ENCODE results near the gene ATG101. TPM values are rescaled to one million over a fixed set of nuclear protein-coding genes. Genes with fewer than 3 reads are reported as not detected.

Gene ATG101
- total and polyA plus RNA-seq, 2 experiments from 2014 or later: 27.7 to 60.3 TPM

DNA sequence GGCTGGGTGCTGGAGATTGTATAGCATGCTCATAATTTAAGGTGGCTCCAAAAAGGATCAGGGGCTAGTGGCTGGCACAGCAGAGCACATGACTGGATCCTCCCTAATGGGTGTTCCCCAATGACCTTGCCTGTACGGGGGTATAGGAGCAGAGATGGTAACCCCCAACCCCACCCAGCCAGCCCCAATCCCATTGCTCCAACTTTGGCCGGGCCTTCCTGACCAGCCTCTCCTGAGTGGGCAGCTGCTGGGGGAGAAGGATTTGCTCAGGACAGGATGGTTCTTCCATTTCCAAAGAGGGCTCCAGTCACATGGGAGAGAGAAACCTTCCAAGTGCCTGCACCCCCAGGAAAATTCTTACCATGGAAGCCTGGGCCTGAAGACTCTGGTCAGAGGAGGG is 33.9 kb upstream of the ATG101 start (continued):
- TF ChIP-seq, protein P1, sequence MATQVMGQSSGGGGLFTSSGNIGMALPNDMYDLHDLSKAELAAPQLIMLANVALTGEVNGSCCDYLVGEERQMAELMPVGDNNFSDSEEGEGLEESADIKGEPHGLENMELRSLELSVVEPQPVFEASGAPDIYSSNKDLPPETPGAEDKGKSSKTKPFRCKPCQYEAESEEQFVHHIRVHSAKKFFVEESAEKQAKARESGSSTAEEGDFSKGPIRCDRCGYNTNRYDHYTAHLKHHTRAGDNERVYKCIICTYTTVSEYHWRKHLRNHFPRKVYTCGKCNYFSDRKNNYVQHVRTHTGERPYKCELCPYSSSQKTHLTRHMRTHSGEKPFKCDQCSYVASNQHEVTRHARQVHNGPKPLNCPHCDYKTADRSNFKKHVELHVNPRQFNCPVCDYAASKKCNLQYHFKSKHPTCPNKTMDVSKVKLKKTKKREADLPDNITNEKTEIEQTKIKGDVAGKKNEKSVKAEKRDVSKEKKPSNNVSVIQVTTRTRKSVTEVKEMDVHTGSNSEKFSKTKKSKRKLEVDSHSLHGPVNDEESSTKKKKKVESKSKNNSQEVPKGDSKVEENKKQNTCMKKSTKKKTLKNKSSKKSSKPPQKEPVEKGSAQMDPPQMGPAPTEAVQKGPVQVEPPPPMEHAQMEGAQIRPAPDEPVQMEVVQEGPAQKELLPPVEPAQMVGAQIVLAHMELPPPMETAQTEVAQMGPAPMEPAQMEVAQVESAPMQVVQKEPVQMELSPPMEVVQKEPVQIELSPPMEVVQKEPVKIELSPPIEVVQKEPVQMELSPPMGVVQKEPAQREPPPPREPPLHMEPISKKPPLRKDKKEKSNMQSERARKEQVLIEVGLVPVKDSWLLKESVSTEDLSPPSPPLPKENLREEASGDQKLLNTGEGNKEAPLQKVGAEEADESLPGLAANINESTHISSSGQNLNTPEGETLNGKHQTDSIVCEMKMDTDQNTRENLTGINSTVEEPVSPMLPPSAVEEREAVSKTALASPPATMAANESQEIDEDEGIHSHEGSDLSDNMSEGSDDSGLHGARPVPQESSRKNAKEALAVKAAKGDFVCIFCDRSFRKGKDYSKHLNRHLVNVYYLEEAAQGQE (IDR thresholded peaks at IDR 0.05; ENCODE audit: unreplicated experiment): no peak
- no peak for TF ChIP-seq EZH2phosphoT487 (IDR thresholded peaks at IDR 0.05; ENCODE audit: unreplicated experiment)

DNA sequence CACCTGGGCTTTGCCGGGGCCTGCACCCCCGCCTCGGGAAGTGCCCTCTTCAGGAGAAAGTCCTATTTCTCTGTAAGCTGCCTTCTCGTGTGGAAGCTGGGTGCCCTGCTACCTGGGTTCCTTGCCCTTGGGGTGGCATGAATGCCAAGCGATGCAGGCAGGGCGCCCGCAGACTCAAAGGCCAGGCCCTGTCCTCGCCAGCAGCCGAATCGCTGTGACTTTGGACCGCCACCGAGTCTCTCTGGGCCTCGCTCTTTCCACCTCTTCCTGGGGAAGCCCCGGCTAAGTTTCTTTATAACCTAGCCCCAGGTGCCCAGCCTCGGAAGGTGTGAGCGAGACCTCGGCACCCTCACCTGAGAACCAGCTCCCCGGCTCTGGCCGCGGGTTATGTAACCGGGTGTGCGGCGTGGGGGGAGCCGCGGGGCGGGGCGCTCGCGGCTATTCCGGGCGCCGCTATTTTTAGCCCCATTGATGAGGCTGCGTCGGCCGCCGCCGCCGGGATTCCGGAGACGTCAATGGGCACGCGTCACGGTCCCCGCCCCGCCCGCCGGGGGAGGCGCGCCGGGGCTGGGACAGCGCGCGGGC is 33.1 kb upstream of the ATG101 start:
- Histone ChIP-seq H3K9me2 (ENCODE audit: insufficient read depth) (no peaks in the 10 kb centered on the region), H3K27me3 (ENCODE audit: insufficient read depth) (peaks cover 54% of the 10 kb centered on the region), H3K27ac (ENCODE audit: low read depth) (peak overlapping the region; percentile 63; the same call in 1 of the 2 replicates), H3K79me2 (replicated peaks; ENCODE audit: insufficient read depth) (peaks cover 15% of the 10 kb centered on the region), H3F3A (replicated peaks; ENCODE audit: low read depth) (peaks cover 14% of the 10 kb centered on the region), H4K20me1 (replicated peaks; ENCODE audit: insufficient read depth) (peaks cover 12% of the 10 kb centered on the region), H3K4me3 (peak overlapping the region; percentile 66), H3K36me3 (ENCODE audit: insufficient read depth) (no peaks in the 10 kb centered on the region), H3K4me2 (peak overlapping the region; percentile 88), H3K4me1 (ENCODE audit: insufficient read depth) (peaks cover 17% of the 10 kb centered on the region), H2AFZ (peak overlapping the region; percentile 95)
- Mint-ChIP-seq H3K9me3 (no peaks in the 10 kb centered on the region), H3K27ac (no peak overlapping the region), H3K36me3 (ENCODE audit: low read depth) (no peaks in the 10 kb centered on the region), H3K4me3 (peak overlapping the region; percentile 66), H3K4me1 (peaks cover 36% of the 10 kb centered on the region), H3K27me3 (ENCODE audit: insufficient read depth, low read depth, poor library complexity) (peaks cover 37% of the 10 kb centered on the region)
- DNase-seq (ENCODE audit: low spot score): peak; percentile 84
- peak; percentile 7 for ATAC-seq
- TF ChIP-seq, protein P2, sequence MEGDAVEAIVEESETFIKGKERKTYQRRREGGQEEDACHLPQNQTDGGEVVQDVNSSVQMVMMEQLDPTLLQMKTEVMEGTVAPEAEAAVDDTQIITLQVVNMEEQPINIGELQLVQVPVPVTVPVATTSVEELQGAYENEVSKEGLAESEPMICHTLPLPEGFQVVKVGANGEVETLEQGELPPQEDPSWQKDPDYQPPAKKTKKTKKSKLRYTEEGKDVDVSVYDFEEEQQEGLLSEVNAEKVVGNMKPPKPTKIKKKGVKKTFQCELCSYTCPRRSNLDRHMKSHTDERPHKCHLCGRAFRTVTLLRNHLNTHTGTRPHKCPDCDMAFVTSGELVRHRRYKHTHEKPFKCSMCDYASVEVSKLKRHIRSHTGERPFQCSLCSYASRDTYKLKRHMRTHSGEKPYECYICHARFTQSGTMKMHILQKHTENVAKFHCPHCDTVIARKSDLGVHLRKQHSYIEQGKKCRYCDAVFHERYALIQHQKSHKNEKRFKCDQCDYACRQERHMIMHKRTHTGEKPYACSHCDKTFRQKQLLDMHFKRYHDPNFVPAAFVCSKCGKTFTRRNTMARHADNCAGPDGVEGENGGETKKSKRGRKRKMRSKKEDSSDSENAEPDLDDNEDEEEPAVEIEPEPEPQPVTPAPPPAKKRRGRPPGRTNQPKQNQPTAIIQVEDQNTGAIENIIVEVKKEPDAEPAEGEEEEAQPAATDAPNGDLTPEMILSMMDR (conservative IDR thresholded peaks at IDR 0.05; ENCODE audit: low read depth in 2 of 2): no peak
- peak; percentile 84 for TF ChIP-seq CREB1 (CRISPR knock-in tag; IDR thresholded peaks at IDR 0.05; ENCODE audit: low read depth)

DNA sequence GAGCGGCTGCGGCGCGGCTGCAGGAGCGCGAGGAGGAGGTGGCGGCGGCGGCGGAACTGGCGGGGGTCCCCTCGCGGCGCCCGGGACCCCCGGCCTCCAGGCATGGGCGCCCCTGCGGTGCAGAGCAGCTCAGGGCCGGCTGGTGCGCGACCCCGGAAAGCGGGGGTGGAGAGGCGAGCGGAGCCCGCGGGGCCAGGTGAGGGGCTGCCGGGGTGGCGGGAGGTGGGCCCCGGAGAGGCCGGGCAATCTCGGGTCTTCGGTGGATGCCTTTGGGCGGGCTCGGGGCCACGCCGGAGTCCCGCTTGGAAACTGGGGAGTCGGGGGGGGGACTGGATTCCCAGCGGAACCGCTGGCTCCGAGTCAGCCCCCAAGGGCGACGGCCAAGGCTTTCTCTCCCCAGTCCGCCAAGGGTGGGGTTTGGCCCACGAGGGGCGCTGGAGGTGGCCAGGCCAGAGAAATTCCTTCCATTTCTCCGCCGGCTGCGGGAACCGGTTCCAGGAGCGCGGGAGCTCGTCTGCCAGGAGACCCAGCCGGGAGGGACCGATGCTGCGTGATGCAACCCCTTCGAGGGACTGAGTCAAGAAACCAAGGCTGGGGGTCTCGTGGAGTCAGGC is 32.4 kb upstream of the ATG101 start:
- DNase-seq (ENCODE audit: low spot score): peak; percentile 79
- Mint-ChIP-seq H3K4me1 (peaks cover 36% of the 10 kb centered on the region), H3K27ac (peak overlapping the region; percentile 85; the same call in 1 of the 2 replicates), H3K36me3 (ENCODE audit: low read depth) (peaks cover 5% of the 10 kb centered on the region; the same call in 1 of the 3 replicates), H3K4me3 (peak overlapping the region; percentile 87), H3K9me3 (no peaks in the 10 kb centered on the region), H3K27me3 (ENCODE audit: insufficient read depth, low read depth, poor library complexity) (peaks cover 40% of the 10 kb centered on the region)
- peaks cover 15% of the 10 kb centered on the region for H3K79me2 ChIP-seq (replicated peaks; ENCODE audit: insufficient read depth)
- H3K4me2 ChIP-seq: peak overlapping the region; percentile 93
- TF ChIP-seq, protein P3, sequence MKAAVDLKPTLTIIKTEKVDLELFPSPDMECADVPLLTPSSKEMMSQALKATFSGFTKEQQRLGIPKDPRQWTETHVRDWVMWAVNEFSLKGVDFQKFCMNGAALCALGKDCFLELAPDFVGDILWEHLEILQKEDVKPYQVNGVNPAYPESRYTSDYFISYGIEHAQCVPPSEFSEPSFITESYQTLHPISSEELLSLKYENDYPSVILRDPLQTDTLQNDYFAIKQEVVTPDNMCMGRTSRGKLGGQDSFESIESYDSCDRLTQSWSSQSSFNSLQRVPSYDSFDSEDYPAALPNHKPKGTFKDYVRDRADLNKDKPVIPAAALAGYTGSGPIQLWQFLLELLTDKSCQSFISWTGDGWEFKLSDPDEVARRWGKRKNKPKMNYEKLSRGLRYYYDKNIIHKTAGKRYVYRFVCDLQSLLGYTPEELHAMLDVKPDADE (IDR thresholded peaks at IDR 0.05): no peak
- peak; percentile 13; the same call in 1 of the 2 replicates for TF ChIP-seq CREB1 (CRISPR knock-in tag; IDR thresholded peaks at IDR 0.05; ENCODE audit: low read depth)
- no peaks in the 10 kb centered on the region for H3K36me3 ChIP-seq (ENCODE audit: insufficient read depth)
- H2AFZ ChIP-seq: peak overlapping the region; percentile 85
- H3K9me2 ChIP-seq (ENCODE audit: insufficient read depth): no peaks in the 10 kb centered on the region
- peaks cover 50% of the 10 kb centered on the region for H3K27me3 ChIP-seq (ENCODE audit: insufficient read depth)
- H3F3A ChIP-seq (replicated peaks; ENCODE audit: low read depth): peaks cover 14% of the 10 kb centered on the region
- ATAC-seq: peak; percentile 8
- peak overlapping the region; percentile 92 for H3K4me3 ChIP-seq
- H3K4me1 ChIP-seq (ENCODE audit: insufficient read depth): peaks cover 14% of the 10 kb centered on the region
- no peak overlapping the region for H3K27ac ChIP-seq (ENCODE audit: low read depth)
- peaks cover 12% of the 10 kb centered on the region for H4K20me1 ChIP-seq (replicated peaks; ENCODE audit: insufficient read depth)
